GM21723 (cell line): ENCODE data around the gene CRK.
"Not testable (repeated sequence)": the region's sequence is repeated elsewhere in the genome, so short reads cannot be mapped to it uniquely, and the experiment has no call there.

Source experiments
- ATAC-seq: cut with Tn5 transposase; IDR thresholded peaks from one replicate; pipeline ENCODE4 v1.9.1; 2021; ENCODE audit warnings: mild to moderate bottlenecking, moderate library complexity; ENCODE audit not compliant: unreplicated experiment

Gene CRK

GRCh38 chr17:1390432-1391367 lies 65.3 kb downstream of the CRK start:
- no peak for ATAC-seq

GRCh38 chr17:1387490-1388227 lies 68.4 kb downstream of the CRK start:
- not testable (repeated sequence) for ATAC-seq

- ATAC-seq, result not testable (repeated sequence)
Measured at GRCh38 chr17:1386675-1387190, 69.3 kb downstream of the CRK start.

- ATAC-seq, result no peak
Measured at GRCh38 chr17:1386265-1386664, 69.8 kb downstream of the CRK start.

GRCh38 chr17:1385861-1386260 lies 70.2 kb downstream of the CRK start:
- ATAC-seq, result no peak

GRCh38 chr17:1384905-1385435 lies 71.1 kb downstream of the CRK start:
- ATAC-seq, result no peak

GRCh38 chr17:1379930-1380313 lies 76.1 kb downstream of the CRK start:
- ATAC-seq, result peak; percentile 56

GRCh38 chr17:1379208-1379929 lies 76.7 kb downstream of the CRK start:
- ATAC-seq, result no peak

- ATAC-seq, result not testable (repeated sequence)
Measured at GRCh38 chr17:1378476-1378860, 77.6 kb downstream of the CRK start.

- ATAC-seq, result no peak
Measured at GRCh38 chr17:1377334-1377733, 78.7 kb downstream of the CRK start.

- ATAC-seq, result no peak
Measured at GRCh38 chr17:1376061-1376460, 80.0 kb downstream of the CRK start.

- ATAC-seq, result no peak
Measured at GRCh38 chr17:1375615-1376014, 80.4 kb downstream of the CRK start.

- ATAC-seq, result no peak
Measured at GRCh38 chr17:1374431-1375177, 81.4 kb downstream of the CRK start.

GRCh38 chr17:1373707-1374237 lies 82.3 kb downstream of the CRK start:
- no peak for ATAC-seq

GRCh38 chr17:1372618-1373017 lies 83.4 kb downstream of the CRK start:
- ATAC-seq, result no peak

GRCh38 chr17:1371893-1372590 lies 84.0 kb downstream of the CRK start:
- ATAC-seq, result no peak
